MM.1S (cell line): ENCODE results near the gene TRMU.
"Not testable (repeated sequence)": the region's sequence is repeated elsewhere in the genome, so short reads cannot be mapped to it uniquely, and the experiment has no call there.

ENCODE experiments used
- DNase-seq: peaks from one replicate; pipeline ENCODE4 v3.0.0-alpha.2; 2015
- H2AFZ ChIP-seq: fragments of 300-600 bp; sonication (generic); 2 replicates; pipeline ENCODE4 v1.6.0; 2016; ENCODE audit warnings: antibody characterized with exemption, low read length
- H3F3A ChIP-seq: fragments of 300-600 bp; sonication (generic); 2 replicates; pipeline ENCODE4 v1.6.1; 2016; ENCODE audit warnings: mild to moderate bottlenecking, antibody characterized with exemption, low read length, moderate library complexity, mixed read lengths; ENCODE audit not compliant: insufficient read depth
- H3K27ac ChIP-seq: fragments of 300-600 bp; sonication (generic); 2 replicates; pipeline ENCODE4 v1.5.1; 2016; ENCODE audit warnings: mild to moderate bottlenecking, low read length
- H3K27me3 ChIP-seq: fragments of 300-600 bp; sonication (generic); replicated peaks from 2 replicates; pipeline ENCODE4 v1.6.0; 2016; ENCODE audit warnings: low read length; ENCODE audit not compliant: insufficient read depth
- H3K36me3 ChIP-seq: fragments of 300-600 bp; sonication (generic); replicated peaks from 2 replicates; pipeline ENCODE4 v1.6.1; 2016; ENCODE audit warnings: mild to moderate bottlenecking, low read length, mixed read lengths; ENCODE audit not compliant: insufficient read depth
- H3K4me1 ChIP-seq: fragments of 300-600 bp; sonication (generic); 2 replicates; pipeline ENCODE4 v1.6.1; 2016; ENCODE audit warnings: low read length, mixed read lengths
- H3K4me2 ChIP-seq: fragments of 300-600 bp; sonication (generic); 2 replicates; pipeline ENCODE4 v1.6.0; 2016; ENCODE audit warnings: low read depth, low read length
- H3K4me3 ChIP-seq: fragments of 300-600 bp; sonication (generic); 2 replicates; pipeline ENCODE4 v1.5.1; 2016; ENCODE audit warnings: low read length, mixed read lengths
- H3K79me2 ChIP-seq: fragments of 300-600 bp; sonication (generic); 2 replicates; pipeline ENCODE4 v1.6.1; 2016; ENCODE audit warnings: mixed run types, low read length, mixed read lengths
- H3K9ac ChIP-seq: fragments of 300-600 bp; sonication (generic); 2 replicates; pipeline ENCODE4 v1.6.1; 2016; ENCODE audit warnings: low read length, mixed read lengths
- H3K9me2 ChIP-seq: fragments of 300-600 bp; sonication (generic); replicated peaks from 2 replicates; pipeline ENCODE4 v1.6.1; 2016; ENCODE audit warnings: mild to moderate bottlenecking, low read length, mixed read lengths; ENCODE audit not compliant: insufficient read depth
- H3K9me3 ChIP-seq: fragments of 300-600 bp; sonication (generic); replicated peaks from 2 replicates; pipeline ENCODE4 v1.6.1; 2016; ENCODE audit warnings: mild to moderate bottlenecking, low read length, mixed read lengths; ENCODE audit not compliant: insufficient read depth
- H4K20me1 ChIP-seq: fragments of 300-600 bp; sonication (generic); 2 replicates; pipeline ENCODE4 v1.6.1; 2016; ENCODE audit warnings: mild to moderate bottlenecking, low read length, moderate library complexity, mixed read lengths; ENCODE audit not compliant: insufficient read depth
- EZH2 ChIP-seq: fragments of 300-600 bp; sonication (generic); optimal IDR thresholded peaks from 2 replicates; pipeline ENCODE3; 2017; ENCODE audit warnings: low read depth, mild to moderate bottlenecking, antibody characterized with exemption, low read length, mixed read lengths
- EZH2phosphoT487 ChIP-seq: fragments of 300-600 bp; sonication (generic); IDR thresholded peaks from 2 replicates; pipeline ENCODE4 v1.6.1; 2018; ENCODE audit warnings: antibody characterized with exemption, low read length
- TF ChIP-seq, protein P1 (sequence below): fragments of 300-600 bp; sonication (generic); IDR thresholded peaks from 2 replicates; pipeline ENCODE4 v1.5.1; 2016; ENCODE audit warnings: antibody characterized with exemption, low read length, mixed read lengths

TRMU gene

DNA sequence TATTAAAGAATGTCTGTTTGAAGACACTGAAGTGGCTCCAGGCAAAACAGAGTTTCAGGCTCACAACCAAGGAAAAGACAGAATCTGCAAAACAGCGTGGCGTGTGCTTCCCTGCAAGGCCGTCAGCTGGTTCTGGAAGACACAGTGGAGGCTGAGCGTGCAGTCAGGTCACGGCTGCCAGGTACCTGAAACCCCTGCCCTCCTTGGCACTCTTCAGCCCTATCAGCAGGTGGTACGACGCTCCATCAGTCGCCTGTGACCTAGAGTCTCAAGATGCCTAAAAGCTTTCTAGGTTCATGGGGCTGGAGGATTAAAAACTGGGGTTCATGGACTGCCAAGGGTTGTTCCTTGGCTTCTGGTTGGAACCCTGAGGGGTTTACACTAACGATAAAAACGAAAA, 65.9 kb downstream of the TRMU start:
- Histone ChIP-seq H3K36me3 (no peaks in the 10 kb centered on the region), H3K9me3 (no peaks in the 10 kb centered on the region), H2AFZ (no peak overlapping the region), H4K20me1 (no peaks in the 10 kb centered on the region), H3K9ac (no peak overlapping the region), H3K9me2 (no peaks in the 10 kb centered on the region), H3K27ac (no peak overlapping the region), H3K4me3 (no peak overlapping the region), H3K27me3 (no peaks in the 10 kb centered on the region), H3F3A (no peaks in the 10 kb centered on the region), H3K79me2 (no peaks in the 10 kb centered on the region), H3K4me2 (no peak overlapping the region), H3K4me1 (peaks cover 9% of the 10 kb centered on the region; the same call in 1 of the 2 replicates)
- no peak for TF ChIP-seq EZH2
- TF ChIP-seq, protein P1, sequence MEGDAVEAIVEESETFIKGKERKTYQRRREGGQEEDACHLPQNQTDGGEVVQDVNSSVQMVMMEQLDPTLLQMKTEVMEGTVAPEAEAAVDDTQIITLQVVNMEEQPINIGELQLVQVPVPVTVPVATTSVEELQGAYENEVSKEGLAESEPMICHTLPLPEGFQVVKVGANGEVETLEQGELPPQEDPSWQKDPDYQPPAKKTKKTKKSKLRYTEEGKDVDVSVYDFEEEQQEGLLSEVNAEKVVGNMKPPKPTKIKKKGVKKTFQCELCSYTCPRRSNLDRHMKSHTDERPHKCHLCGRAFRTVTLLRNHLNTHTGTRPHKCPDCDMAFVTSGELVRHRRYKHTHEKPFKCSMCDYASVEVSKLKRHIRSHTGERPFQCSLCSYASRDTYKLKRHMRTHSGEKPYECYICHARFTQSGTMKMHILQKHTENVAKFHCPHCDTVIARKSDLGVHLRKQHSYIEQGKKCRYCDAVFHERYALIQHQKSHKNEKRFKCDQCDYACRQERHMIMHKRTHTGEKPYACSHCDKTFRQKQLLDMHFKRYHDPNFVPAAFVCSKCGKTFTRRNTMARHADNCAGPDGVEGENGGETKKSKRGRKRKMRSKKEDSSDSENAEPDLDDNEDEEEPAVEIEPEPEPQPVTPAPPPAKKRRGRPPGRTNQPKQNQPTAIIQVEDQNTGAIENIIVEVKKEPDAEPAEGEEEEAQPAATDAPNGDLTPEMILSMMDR = no peak
- DNase-seq = no peak

- Histone ChIP-seq H2AFZ (no peak overlapping the region), H3K9me3 (no peaks in the 10 kb centered on the region), H3K4me3 (no peak overlapping the region), H3K27me3 (peaks cover 10% of the 10 kb centered on the region), H3K27ac (no peak overlapping the region), H3K4me1 (peaks cover 9% of the 10 kb centered on the region; the same call in 1 of the 2 replicates), H3K79me2 (no peaks in the 10 kb centered on the region), H3F3A (no peaks in the 10 kb centered on the region), H3K4me2 (no peak overlapping the region), H3K9ac (no peak overlapping the region), H3K9me2 (no peaks in the 10 kb centered on the region), H4K20me1 (no peaks in the 10 kb centered on the region), H3K36me3 (no peaks in the 10 kb centered on the region)
- no peak for TF ChIP-seq EZH2
- no peak for TF ChIP-seq EZH2phosphoT487
- TF ChIP-seq, protein P1 = no peak
- no peak for DNase-seq
Observed at GRCh38 chr22:46402505-46402904, 67.0 kb downstream of the TRMU start.

- not testable (repeated sequence) for H3K79me2 ChIP-seq
- H3K27me3 ChIP-seq = peaks cover 22% of the 10 kb centered on the region
- peak; percentile 47 for DNase-seq
Observed at GRCh38 chr22:46403880-46404279, 68.4 kb downstream of the TRMU start.

DNA sequence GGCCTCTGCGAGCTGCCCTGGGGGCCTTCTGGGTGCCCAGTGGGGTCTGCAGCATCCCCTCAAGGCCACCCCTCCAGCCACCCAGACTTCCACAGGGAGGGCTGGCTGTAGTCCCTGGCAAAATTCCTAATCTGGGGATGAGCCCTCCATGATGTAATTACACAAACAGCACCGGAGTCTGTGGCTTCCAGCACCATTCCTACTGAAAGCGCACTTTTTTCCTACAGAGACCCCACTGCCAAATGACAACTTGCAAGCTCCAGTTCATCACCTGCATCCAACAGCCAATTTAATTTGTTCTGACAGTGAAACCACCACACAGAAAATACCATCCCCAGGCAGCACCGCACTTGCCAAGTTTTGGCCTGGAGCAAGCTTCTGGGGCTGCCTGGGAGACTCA, 70.4 kb downstream of the TRMU start:
- no peaks in the 10 kb centered on the region for H3F3A ChIP-seq
- no peaks in the 10 kb centered on the region for H3K79me2 ChIP-seq
- no peak overlapping the region for H3K27ac ChIP-seq
- H2AFZ ChIP-seq = no peak overlapping the region
- H3K4me3 ChIP-seq = no peak overlapping the region
- no peaks in the 10 kb centered on the region for H3K9me3 ChIP-seq
- peaks cover 40% of the 10 kb centered on the region for H3K27me3 ChIP-seq
- TF ChIP-seq, protein P1 = no peak
- TF ChIP-seq EZH2 = no peak
- TF ChIP-seq EZH2phosphoT487 = no peak
- H3K9ac ChIP-seq = no peak overlapping the region
- H3K9me2 ChIP-seq = no peaks in the 10 kb centered on the region
- DNase-seq = no peak
- no peaks in the 10 kb centered on the region for H3K36me3 ChIP-seq
- H3K4me1 ChIP-seq = 0 out of 2 replicates have a peak, but pooled peaks cover 3% of the 10 kb centered on the region
- no peaks in the 10 kb centered on the region for H4K20me1 ChIP-seq
- H3K4me2 ChIP-seq = no peak overlapping the region

More at GRCh38 chr22:46403880-46404279, 68.4 kb downstream of the TRMU start:
- not testable (repeated sequence) for H3K9me3 ChIP-seq, H4K20me1 ChIP-seq, H3F3A ChIP-seq, H3K4me2 ChIP-seq, H3K9ac ChIP-seq, H2AFZ ChIP-seq, H3K4me3 ChIP-seq, H3K27ac ChIP-seq, H3K36me3 ChIP-seq, H3K4me1 ChIP-seq, H3K9me2 ChIP-seq
